ENCODE results near the gene SMAD6.

DNA sequence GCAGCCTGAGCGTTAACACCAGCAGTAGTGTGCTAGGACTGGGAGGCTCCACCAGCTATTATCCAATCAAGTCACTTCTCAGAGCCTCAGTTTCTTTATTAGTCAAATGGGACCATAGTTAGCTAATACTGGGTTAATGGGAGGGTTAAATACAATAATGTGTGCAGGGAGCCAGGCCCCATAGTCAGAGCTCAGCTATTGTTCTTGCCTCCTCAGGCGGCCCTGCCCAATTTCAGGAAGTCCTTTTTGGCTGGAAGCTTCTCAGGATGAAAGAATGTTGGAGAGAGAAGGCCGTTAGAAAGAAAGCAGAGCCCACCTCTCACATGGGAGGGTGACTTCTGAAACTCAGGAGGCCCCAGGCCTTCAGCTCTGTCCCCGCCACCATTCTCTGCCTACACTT, 39.5 kb upstream of the SMAD6 start:
- TF ChIP-seq, protein P1, sequence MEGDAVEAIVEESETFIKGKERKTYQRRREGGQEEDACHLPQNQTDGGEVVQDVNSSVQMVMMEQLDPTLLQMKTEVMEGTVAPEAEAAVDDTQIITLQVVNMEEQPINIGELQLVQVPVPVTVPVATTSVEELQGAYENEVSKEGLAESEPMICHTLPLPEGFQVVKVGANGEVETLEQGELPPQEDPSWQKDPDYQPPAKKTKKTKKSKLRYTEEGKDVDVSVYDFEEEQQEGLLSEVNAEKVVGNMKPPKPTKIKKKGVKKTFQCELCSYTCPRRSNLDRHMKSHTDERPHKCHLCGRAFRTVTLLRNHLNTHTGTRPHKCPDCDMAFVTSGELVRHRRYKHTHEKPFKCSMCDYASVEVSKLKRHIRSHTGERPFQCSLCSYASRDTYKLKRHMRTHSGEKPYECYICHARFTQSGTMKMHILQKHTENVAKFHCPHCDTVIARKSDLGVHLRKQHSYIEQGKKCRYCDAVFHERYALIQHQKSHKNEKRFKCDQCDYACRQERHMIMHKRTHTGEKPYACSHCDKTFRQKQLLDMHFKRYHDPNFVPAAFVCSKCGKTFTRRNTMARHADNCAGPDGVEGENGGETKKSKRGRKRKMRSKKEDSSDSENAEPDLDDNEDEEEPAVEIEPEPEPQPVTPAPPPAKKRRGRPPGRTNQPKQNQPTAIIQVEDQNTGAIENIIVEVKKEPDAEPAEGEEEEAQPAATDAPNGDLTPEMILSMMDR (IDR thresholded peaks at IDR 0.05), result no peak
- no peak for TF ChIP-seq POLR2A (IDR thresholded peaks at IDR 0.05; ENCODE audit: low read depth)
- TF ChIP-seq POLR2AphosphoS5 (IDR thresholded peaks at IDR 0.05), result no peak
- TF ChIP-seq EP300 (IDR thresholded peaks at IDR 0.05), result no peak
